GM12891 (cell line): ENCODE results near the gene GNRH2. TPM values are rescaled to one million over a fixed set of nuclear protein-coding genes. Genes with fewer than 3 reads are reported as not detected.
"Not testable (repeated sequence)": the region's sequence is repeated elsewhere in the genome, so short reads cannot be mapped to it uniquely, and the experiment has no call there.

Experiments
- DNase-seq: peaks from one replicate; pipeline ENCODE4 v3.0.0; 2011; ENCODE audit warnings: low spot score; ENCODE audit not compliant: insufficient read length
- FAIRE-seq: peaks from 2 replicates; lab custom pipeline; 2011; peaks lifted over from hg19 to GRCh38; lab: Jason Lieb, UNC
- PAX5 ChIP-seq: IDR thresholded peaks from 2 replicates; pipeline ENCODE4 v1.6.1; 2011; ENCODE audit warnings: low read length, moderate library complexity, mild to moderate bottlenecking; ENCODE audit not compliant: insufficient read depth, severe bottlenecking
- POLR2A ChIP-seq: IDR thresholded peaks from 2 replicates; pipeline ENCODE4 v1.6.1; 2011; ENCODE audit warnings: low read depth, low read length, control low read depth
- POLR2AphosphoS5 ChIP-seq: IDR thresholded peaks from 2 replicates; pipeline ENCODE4 v1.6.1; 2011; ENCODE audit warnings: low read depth, low read length, control low read depth
- POU2F2 ChIP-seq: IDR thresholded peaks from 2 replicates; pipeline ENCODE4 v1.6.1; 2011; ENCODE audit warnings: low read depth, mild to moderate bottlenecking, control low read depth, low read length, moderate library complexity
- SPI1 ChIP-seq: IDR thresholded peaks from 2 replicates; pipeline ENCODE4 v1.6.1; 2011; ENCODE audit warnings: low read depth, low read length, control low read depth
- TAF1 ChIP-seq: IDR thresholded peaks from 2 replicates; pipeline ENCODE4 v1.6.1; 2011; ENCODE audit warnings: low read depth, low read length, control low read depth
- polyA plus RNA-seq: library from polyadenylated mRNA; unstranded; fragments of >200 nt; gene quantifications from one replicate; pipeline ENCODE4 v1.2.1, GENCODE V29; 2012; ENCODE audit warnings: low read depth, missing spikeins, inconsistent platforms; ENCODE audit not compliant: missing spikeins

Gene GNRH2, protein sequence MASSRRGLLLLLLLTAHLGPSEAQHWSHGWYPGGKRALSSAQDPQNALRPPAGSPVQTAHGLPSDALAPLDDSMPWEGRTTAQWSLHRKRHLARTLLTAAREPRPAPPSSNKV
- not detected for polyA plus RNA-seq

DNA sequence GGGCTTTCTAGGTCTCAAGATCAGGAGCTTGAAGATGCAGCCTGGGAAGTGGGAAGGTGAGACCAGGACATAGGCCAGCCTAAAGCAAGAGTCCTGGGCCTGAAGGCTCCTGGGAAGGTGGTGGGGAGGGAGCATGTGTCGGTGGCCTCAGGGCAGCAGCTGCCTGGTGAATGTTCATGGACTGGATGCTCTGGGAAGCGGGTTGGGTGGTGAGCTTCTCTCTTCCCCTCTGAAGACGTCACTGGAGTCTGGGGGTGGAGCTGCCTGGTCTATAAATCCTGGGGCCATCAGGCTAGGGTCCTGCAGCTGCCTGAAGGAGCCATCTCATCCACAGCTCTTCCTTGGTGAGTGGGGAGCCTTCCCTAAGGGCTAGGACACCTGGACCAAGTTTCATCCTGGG is at the start of gene GNRH2:
GNRH2 (plus strand) TSS at position 301 of the 400 bp plus-strand sequence. CDS start 793 bp downstream, outside the sequence.
- no peak for FAIRE-seq
- TF ChIP-seq POLR2A: no peak
- TF ChIP-seq TAF1: no peak
- TF ChIP-seq POLR2AphosphoS5: no peak
- no peak for TF ChIP-seq POU2F2
- no peak for TF ChIP-seq SPI1
- TF ChIP-seq PAX5: no peak
- DNase-seq: no peak

DNA sequence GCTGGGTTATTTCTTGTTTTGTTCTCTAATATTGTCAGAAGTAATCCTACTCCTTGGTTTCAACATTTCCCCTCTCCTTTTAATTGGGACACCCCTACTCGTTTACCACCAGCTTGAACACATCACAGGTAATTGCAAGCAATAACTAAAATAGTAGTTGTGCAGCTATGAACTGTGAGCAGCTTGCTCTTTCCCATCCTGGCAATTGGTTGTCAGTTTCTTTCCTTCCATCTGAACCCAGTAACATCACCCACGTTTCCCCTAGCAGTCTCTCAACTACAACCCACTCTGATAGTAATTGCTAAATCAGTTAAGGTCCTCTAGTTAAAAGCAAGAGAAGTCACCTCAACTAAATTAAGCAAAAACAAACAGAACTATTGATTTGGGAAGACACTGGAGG is 47.6 kb upstream of the GNRH2 start:
- FAIRE-seq (no peak), DNase-seq (no peak)
- TF ChIP-seq POU2F2 (no peak), POLR2A (no peak), POLR2AphosphoS5 (no peak), TAF1 (no peak), SPI1 (no peak), PAX5 (no peak)

DNA sequence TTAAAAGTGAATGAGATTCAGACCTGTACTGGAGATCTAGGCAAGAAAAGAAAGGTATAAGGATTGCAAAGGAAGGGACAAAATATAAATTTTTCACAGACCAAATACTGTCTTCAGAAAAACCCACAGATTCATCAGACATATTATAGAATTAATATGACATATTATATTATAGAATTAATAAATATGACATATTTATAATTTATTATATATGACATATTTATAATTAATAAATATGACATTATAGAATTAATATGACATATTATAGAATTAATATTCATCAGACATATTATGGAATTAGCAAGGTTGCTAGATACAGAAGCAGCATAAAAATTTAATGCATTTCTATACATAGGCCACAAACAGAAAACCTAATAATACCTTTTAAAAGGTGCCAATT is 44.7 kb upstream of the GNRH2 start:
- DNase-seq (no peak), FAIRE-seq (no peak)
- no peak for TF ChIP-seq SPI1
- TF ChIP-seq POLR2AphosphoS5: no peak
- no peak for TF ChIP-seq TAF1
- TF ChIP-seq POLR2A: no peak
- TF ChIP-seq POU2F2: no peak
- no peak for TF ChIP-seq PAX5

GRCh38 chr20:3000852-3001523 is 42.4 kb upstream of the GNRH2 start:
- FAIRE-seq: peak; percentile 58
- no peak for DNase-seq
- TF ChIP-seq POLR2AphosphoS5 (no peak), TAF1 (no peak), SPI1 (no peak), PAX5 (no peak), POU2F2 (no peak), POLR2A (no peak)

DNA sequence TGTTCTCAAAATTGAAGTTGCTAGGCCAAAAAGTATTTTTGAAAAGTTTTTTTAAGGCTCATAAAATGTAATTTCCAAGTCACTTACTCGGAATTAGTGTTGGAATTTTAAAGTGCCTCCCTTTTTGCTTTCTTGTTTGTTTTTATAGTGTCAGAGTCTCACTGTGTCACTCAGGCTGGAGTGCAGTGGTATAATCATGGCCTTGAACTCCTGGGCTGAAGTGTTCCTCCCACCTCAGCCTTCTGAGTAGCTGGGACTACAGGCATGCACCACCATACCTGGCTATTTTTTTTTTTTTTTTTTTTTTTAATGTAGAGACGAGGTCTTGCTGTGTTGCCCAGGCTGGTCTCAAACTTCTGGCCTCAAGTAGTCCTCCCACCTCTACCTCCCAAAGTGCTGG is 40.0 kb upstream of the GNRH2 start:
- no peak for FAIRE-seq
- TF ChIP-seq POLR2A (no peak), SPI1 (no peak), POLR2AphosphoS5 (no peak), PAX5 (no peak), POU2F2 (no peak), TAF1 (no peak)
- no peak for DNase-seq

- TF ChIP-seq POLR2A: no peak
- TF ChIP-seq TAF1: no peak
- TF ChIP-seq PAX5: no peak
- no peak for TF ChIP-seq SPI1
- no peak for TF ChIP-seq POU2F2
- no peak for TF ChIP-seq POLR2AphosphoS5
- no peak for FAIRE-seq
These were observed 32.3 kb upstream of the GNRH2 start for GRCh38 chr20:3010985-3011723.

DNA sequence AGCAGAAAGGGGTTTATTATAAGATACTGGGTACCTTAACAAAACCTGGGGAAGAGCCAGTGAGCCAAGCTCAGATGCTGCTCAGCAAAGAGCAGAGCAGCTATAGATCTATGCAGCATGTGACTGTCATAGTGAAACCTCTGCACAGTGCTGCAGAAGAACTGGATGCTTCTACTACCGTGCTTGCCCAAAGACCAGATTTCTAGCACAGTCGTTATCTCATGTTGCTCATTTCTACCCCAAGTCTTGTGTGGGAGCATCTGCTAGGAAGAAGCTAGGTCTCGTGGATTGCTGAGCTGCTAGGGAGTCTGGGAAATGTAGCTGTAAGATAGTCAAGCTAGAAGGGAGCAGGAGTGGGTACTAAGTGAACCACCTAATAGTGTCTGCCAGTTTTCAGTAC is 31.7 kb upstream of the GNRH2 start:
- DNase-seq: no peak
- no peak for FAIRE-seq
- no peak for TF ChIP-seq TAF1
- no peak for TF ChIP-seq POLR2A
- no peak for TF ChIP-seq POLR2AphosphoS5
- TF ChIP-seq PAX5: no peak
- TF ChIP-seq POU2F2: no peak
- TF ChIP-seq SPI1: no peak

More at GRCh38 chr20:3010985-3011723, 32.3 kb upstream of the GNRH2 start:
- DNase-seq: no peak

DNA sequence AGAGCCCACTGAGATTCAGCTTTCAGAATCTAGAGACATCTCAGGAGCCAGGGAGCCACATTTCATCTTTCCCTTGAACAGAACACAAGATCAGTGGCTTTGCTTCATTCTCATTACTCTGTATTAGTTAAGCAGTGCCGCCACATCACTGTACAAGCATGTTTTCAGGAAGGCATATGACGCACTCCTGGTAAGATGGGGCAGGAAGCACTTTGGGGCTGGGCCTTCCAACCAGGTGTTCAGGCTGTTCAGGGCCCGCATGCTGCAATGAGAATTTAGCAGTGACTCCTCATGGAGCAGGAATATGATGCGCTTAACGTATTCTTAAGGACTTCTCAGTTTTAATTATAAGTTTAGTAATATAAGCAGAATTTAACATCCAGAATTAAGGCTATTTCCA is 29.7 kb upstream of the GNRH2 start:
- FAIRE-seq (no peak), DNase-seq (no peak)
- TF ChIP-seq POLR2AphosphoS5 (no peak), TAF1 (no peak)

DNA sequence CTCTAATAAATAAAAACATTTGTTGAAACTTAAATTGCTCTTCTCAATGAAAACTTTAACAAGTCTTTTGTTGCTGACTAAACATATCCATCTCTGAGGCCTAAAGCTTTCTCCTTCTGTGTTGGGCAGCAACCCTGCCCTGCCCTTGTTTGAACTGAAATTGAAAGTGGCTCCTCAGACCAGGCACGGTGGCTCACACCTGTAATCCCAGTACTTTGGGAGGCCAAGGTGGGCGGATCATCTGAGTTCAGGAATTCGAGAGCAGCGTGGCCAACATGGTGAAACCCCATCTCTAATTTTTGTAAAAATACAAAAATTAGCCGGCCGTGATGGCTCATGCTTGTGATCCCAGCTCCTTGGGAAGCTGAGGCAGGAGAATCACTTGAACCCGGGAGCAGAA is 29.2 kb upstream of the GNRH2 start:
- no peak for DNase-seq
- no peak for TF ChIP-seq POLR2AphosphoS5
- TF ChIP-seq PAX5: no peak
- TF ChIP-seq POU2F2: no peak
- no peak for FAIRE-seq

GRCh38 chr20:3014662-3015061 is 28.8 kb upstream of the GNRH2 start:
- FAIRE-seq: no peak
- TF ChIP-seq POLR2A: no peak
- no peak for TF ChIP-seq POLR2AphosphoS5
- TF ChIP-seq POU2F2: no peak
- TF ChIP-seq PAX5: no peak
- TF ChIP-seq SPI1: no peak
- TF ChIP-seq TAF1: no peak
- no peak for DNase-seq

DNA sequence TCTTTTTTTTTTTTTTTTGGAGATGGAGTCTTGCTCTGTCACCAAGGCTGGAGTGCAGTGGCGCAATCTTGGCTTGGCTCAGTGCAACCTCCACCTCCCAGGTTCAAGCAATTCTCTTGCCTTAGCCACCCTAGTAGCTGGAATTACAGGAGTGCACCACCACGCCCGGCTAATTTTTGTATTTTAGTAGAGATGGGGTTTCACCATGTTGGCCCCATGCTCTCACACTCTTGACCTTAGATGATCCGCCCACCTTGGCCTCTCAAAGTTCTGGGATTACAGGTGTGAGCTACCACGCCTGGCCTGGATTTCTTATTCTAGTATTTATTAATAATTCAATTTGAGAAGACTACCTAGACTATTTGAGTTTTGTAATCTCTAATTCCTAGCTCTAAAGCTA is 28.1 kb upstream of the GNRH2 start:
- not testable (repeated sequence) for DNase-seq, FAIRE-seq
